H9 (cell line): ENCODE measurements around the gene SNED1. TPM values are rescaled to one million over a fixed set of nuclear protein-coding genes. Genes with fewer than 3 reads are reported as not detected.

Source experiments
- DNase-seq: peaks from one replicate; pipeline ENCODE4 v3.0.0-alpha.2; 2017
- H2AFZ ChIP-seq: one replicate; pipeline ENCODE4 v1.6.1; 2013; ENCODE audit warnings: mild to moderate bottlenecking, low read length, control low read depth, moderate library complexity
- H2AK5ac ChIP-seq: 2 replicates; pipeline ENCODE4 v1.6.1; 2013; ENCODE audit warnings: low read length, control low read depth, mixed read lengths; ENCODE audit not compliant: insufficient read length
- H2BK120ac ChIP-seq: one replicate; pipeline ENCODE4 v1.6.1; 2013; ENCODE audit warnings: low read depth, mild to moderate bottlenecking, low read length, control low read depth, inconsistent platforms; ENCODE audit not compliant: poor library complexity, severe bottlenecking
- H2BK12ac ChIP-seq: 2 replicates; pipeline ENCODE4 v1.6.1; 2013; ENCODE audit warnings: low read length, control low read depth, mixed read lengths, low read depth; ENCODE audit not compliant: insufficient read length
- H2BK15ac ChIP-seq: 2 replicates; pipeline ENCODE4 v1.6.1; 2013; ENCODE audit warnings: low read depth, low read length, control low read depth
- H2BK20ac ChIP-seq: one replicate; pipeline ENCODE4 v1.6.1; 2013; ENCODE audit warnings: low read depth, mild to moderate bottlenecking, low read length, control low read depth, inconsistent platforms; ENCODE audit not compliant: poor library complexity, severe bottlenecking
- H2BK5ac ChIP-seq: 2 replicates; pipeline ENCODE4 v1.6.1; 2013; ENCODE audit warnings: low read length, control low read depth, mixed read lengths; ENCODE audit not compliant: insufficient read length
- H3K14ac ChIP-seq: 2 replicates; pipeline ENCODE4 v1.6.1; 2013; ENCODE audit warnings: low read length, control low read depth; ENCODE audit not compliant: insufficient read depth
- H3K18ac ChIP-seq: 2 replicates; pipeline ENCODE4 v1.6.1; 2013; ENCODE audit warnings: low read depth, mild to moderate bottlenecking, mixed read lengths, low read length, control low read depth; ENCODE audit not compliant: insufficient read length
- H3K23ac ChIP-seq: 2 replicates; pipeline ENCODE4 v1.6.1; 2013; ENCODE audit warnings: low read length, control low read depth, mixed read lengths, low read depth; ENCODE audit not compliant: insufficient read length
- H3K23me2 ChIP-seq: 2 replicates; pipeline ENCODE4 v1.6.1; 2013; ENCODE audit warnings: low read depth, mild to moderate bottlenecking, mixed read lengths, low read length, control low read depth; ENCODE audit not compliant: insufficient read length, poor library complexity, severe bottlenecking
- H3K27ac ChIP-seq: 2 replicates; pipeline ENCODE4 v1.5.1; 2013; ENCODE audit warnings: low read length, control low read depth, mixed read lengths, low read depth; ENCODE audit not compliant: insufficient read length
- H3K27me3 ChIP-seq: 2 replicates; pipeline ENCODE4 v1.6.1; 2013; ENCODE audit warnings: low read length, control low read depth, inconsistent platforms; ENCODE audit not compliant: insufficient read depth
- H3K4ac ChIP-seq: 2 replicates; pipeline ENCODE4 v1.6.1; 2013; ENCODE audit warnings: low read depth, mild to moderate bottlenecking, control low read depth, inconsistent platforms, low read length, moderate library complexity
- H3K4me1 ChIP-seq: 2 replicates; pipeline ENCODE4 v1.6.1; 2013; ENCODE audit warnings: low read length, control low read depth, inconsistent platforms; ENCODE audit not compliant: insufficient read depth
- H3K4me2 ChIP-seq: 2 replicates; pipeline ENCODE4 v1.6.1; 2013; ENCODE audit warnings: low read length, control low read depth, mixed read lengths; ENCODE audit not compliant: insufficient read length, insufficient read depth
- H3K56ac ChIP-seq: 2 replicates; pipeline ENCODE4 v1.6.1; 2013; ENCODE audit warnings: low read depth, mild to moderate bottlenecking, mixed read lengths, low read length, control low read depth; ENCODE audit not compliant: insufficient read length
- H3K79me1 ChIP-seq: 2 replicates; pipeline ENCODE4 v1.6.1; 2013; ENCODE audit warnings: low read depth, mild to moderate bottlenecking, moderate library complexity, low read length, control low read depth, inconsistent platforms; ENCODE audit not compliant: insufficient read depth, poor library complexity, severe bottlenecking
- H3K79me2 ChIP-seq: 2 replicates; pipeline ENCODE4 v1.6.1; 2013; ENCODE audit warnings: low read length, control low read depth, inconsistent platforms; ENCODE audit not compliant: insufficient read depth
- H3K9ac ChIP-seq: 2 replicates; pipeline ENCODE4 v1.6.1; 2013; ENCODE audit warnings: low read length, control low read depth, mixed read lengths; ENCODE audit not compliant: insufficient read length; ENCODE audit errors: extremely low read depth
- H3K9me3 ChIP-seq: one replicate; pipeline ENCODE4 v1.6.1; 2013; ENCODE audit warnings: low read depth, low read length, inconsistent platforms; ENCODE audit not compliant: control insufficient read depth
- H3T11ph ChIP-seq: one replicate; pipeline ENCODE4 v1.6.1; 2013; ENCODE audit warnings: mild to moderate bottlenecking, low read length, control low read depth, inconsistent platforms
- H4K20me1 ChIP-seq: one replicate; pipeline ENCODE4 v1.6.1; 2013; ENCODE audit not compliant: control insufficient read depth, insufficient read length, insufficient read depth
- H4K5ac ChIP-seq: 2 replicates; pipeline ENCODE4 v1.6.1; 2013; ENCODE audit warnings: low read depth, mild to moderate bottlenecking, mixed read lengths, low read length, control low read depth; ENCODE audit not compliant: insufficient read length
- H4K8ac ChIP-seq: replicated peaks from 2 replicates; pipeline ENCODE4 v1.6.1; 2013; ENCODE audit warnings: low read length, control low read depth, mixed read lengths, low read depth; ENCODE audit not compliant: insufficient read length
- H4K91ac ChIP-seq: 2 replicates; pipeline ENCODE4 v1.6.1; 2013; ENCODE audit warnings: low read depth, mild to moderate bottlenecking, moderate library complexity, mixed read lengths, low read length, control low read depth; ENCODE audit not compliant: insufficient read length
- H3K27ac Mint-ChIP-seq, 3 experiments: 2 replicates in 2 of 3; 3 replicates in 1 of 3; pipeline ENCODE4 v1.8.0; 2020 to 2021; ENCODE audit warnings: mixed read lengths in 3 of 3, mild to moderate bottlenecking in 1 of 3, moderate library complexity in 1 of 3
- H3K27me3 Mint-ChIP-seq: 2 replicates; pipeline ENCODE4 v1.8.0; 2021; ENCODE audit warnings: low read depth, mild to moderate bottlenecking, moderate library complexity, mixed read lengths
- H3K36me3 Mint-ChIP-seq, 3 experiments: 2 replicates in 2 of 3; 3 replicates in 1 of 3; pipeline ENCODE4 v1.8.0; 2020 to 2021; ENCODE audit warnings: low read depth in 3 of 3, mixed read lengths in 3 of 3; ENCODE audit not compliant: insufficient read depth in 1 of 3
- H3K4me1 Mint-ChIP-seq, 2 experiments: 2 replicates each; pipeline ENCODE4 v1.8.0; 2020; ENCODE audit warnings: mixed read lengths in 2 of 2
- H3K4me3 Mint-ChIP-seq, 2 experiments: 2 replicates in 1 of 2; 3 replicates in 1 of 2; pipeline ENCODE4 v1.8.0; 2020 to 2021; ENCODE audit warnings: mild to moderate bottlenecking in 2 of 2, mixed read lengths in 2 of 2, moderate library complexity in 1 of 2
- H3K9me3 Mint-ChIP-seq, 2 experiments: 2 replicates in 1 of 2; 3 replicates in 1 of 2; pipeline ENCODE4 v1.8.0; 2020; ENCODE audit warnings: mild to moderate bottlenecking in 2 of 2, mixed read lengths in 2 of 2, moderate library complexity in 1 of 2
- WGBS: extraction: QIAGEN DNeasy Blood & Tissue Kit; methylation state at CpG from one replicate; pipeline ENCODE4 v1.1.7; 2013; ENCODE audit warnings: missing lambda C conversion rate, low lambda C conversion rate, mixed read lengths; ENCODE audit not compliant: insufficient read length; ENCODE audit errors: extremely low coverage; 5-methylcytosine and 5-hydroxymethylcytosine counted together
- total RNA-seq: library from RNA; stranded (reverse); gene quantifications from 2 replicates; pipeline ENCODE4 v1.2.1, GENCODE V29; 2021
- TF ChIP-seq, protein P1 (sequence below): fragments of 200-600 bp; sonication (generic); conservative IDR thresholded peaks from 3 replicates; pipeline ENCODE4 v1.8.0; 2021; ENCODE audit warnings: antibody characterized with exemption, mild to moderate bottlenecking

Gene SNED1
- total RNA-seq, 1 experiment from 2014 or later = 2.5 TPM

DNA sequence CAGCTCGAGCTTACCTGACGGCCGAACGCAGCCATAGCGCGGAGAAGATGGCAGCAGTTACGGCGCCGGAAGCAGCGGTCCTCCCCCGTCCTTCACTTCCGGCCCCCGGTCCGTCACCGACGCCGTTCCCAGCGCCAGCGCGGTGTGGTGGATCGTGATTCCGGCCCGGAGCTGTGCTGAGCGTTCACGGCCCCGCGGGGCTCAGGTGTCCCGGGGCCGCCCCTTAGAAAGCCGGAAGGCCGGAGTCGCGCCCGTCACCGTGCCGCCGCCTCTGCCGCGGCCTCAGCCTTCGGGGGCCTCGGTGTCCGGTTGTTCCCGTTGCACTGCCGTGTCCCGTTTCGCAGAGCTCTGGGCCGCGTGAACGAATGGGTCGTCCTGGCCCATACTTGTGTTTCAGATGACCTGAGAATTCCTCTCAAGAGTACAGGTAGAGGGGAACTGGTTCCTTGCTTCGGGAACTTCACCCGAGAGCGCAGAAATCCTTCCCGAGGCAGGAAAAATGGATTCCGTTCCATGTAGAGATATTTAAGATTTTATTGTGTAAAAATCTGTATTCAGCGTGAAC is 103.9 kb downstream of the SNED1 start, which contains the start of gene MTERF4:
Gene MTERF4, minus strand, starts transcription at position 49 of the 565 bp plus-strand sequence. Its CDS starts 14 bp downstream, at position 35.
- Histone ChIP-seq H3K79me2 (no peaks in the 10 kb centered on the region; the same call in 1 of the 2 replicates), H3T11ph (no peak within 1 kb of the TSS), H3K23ac (no peak within 1 kb of the TSS), H3K4ac (no peak within 1 kb of the TSS), H3K79me1 (peaks cover 9% of the 10 kb centered on the region), H4K20me1 (no peaks in the 10 kb centered on the region), H2AFZ (no peak within 1 kb of the TSS), H2BK12ac (no peak within 1 kb of the TSS), H3K27me3 (no peaks in the 10 kb centered on the region), H3K27ac (no peak within 1 kb of the TSS), H3K4me1 (no peaks in the 10 kb centered on the region), H3K23me2 (peaks cover 6% of the 10 kb centered on the region), H4K5ac (no peak within 1 kb of the TSS), H3K4me2 (peak within 1 kb of the TSS; percentile 81), H4K8ac (no peak within 1 kb of the TSS), H2BK120ac (no peak within 1 kb of the TSS), H3K9me3 (no peaks in the 10 kb centered on the region), H2BK20ac (no peak within 1 kb of the TSS), H3K18ac (peak within 1 kb of the TSS; percentile 46), H4K91ac (no peak within 1 kb of the TSS), H3K9ac (peak within 1 kb of the TSS; percentile 88), H2BK15ac (no peak within 1 kb of the TSS), H2AK5ac (no peak within 1 kb of the TSS), H2BK5ac (no peak within 1 kb of the TSS), H3K56ac (no peak within 1 kb of the TSS), H3K14ac (peak within 1 kb of the TSS; percentile 63; the same call in 1 of the 2 replicates)
- TF ChIP-seq, protein P1, sequence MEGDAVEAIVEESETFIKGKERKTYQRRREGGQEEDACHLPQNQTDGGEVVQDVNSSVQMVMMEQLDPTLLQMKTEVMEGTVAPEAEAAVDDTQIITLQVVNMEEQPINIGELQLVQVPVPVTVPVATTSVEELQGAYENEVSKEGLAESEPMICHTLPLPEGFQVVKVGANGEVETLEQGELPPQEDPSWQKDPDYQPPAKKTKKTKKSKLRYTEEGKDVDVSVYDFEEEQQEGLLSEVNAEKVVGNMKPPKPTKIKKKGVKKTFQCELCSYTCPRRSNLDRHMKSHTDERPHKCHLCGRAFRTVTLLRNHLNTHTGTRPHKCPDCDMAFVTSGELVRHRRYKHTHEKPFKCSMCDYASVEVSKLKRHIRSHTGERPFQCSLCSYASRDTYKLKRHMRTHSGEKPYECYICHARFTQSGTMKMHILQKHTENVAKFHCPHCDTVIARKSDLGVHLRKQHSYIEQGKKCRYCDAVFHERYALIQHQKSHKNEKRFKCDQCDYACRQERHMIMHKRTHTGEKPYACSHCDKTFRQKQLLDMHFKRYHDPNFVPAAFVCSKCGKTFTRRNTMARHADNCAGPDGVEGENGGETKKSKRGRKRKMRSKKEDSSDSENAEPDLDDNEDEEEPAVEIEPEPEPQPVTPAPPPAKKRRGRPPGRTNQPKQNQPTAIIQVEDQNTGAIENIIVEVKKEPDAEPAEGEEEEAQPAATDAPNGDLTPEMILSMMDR = no peak
- Mint-ChIP-seq H3K4me3 (peak within 1 kb of the TSS; percentile 94 to 98), H3K4me1 (peaks cover 10% of the 10 kb centered on the region in 2 experiments), H3K36me3 (peaks cover 11 to 41% (median 24%) of the 10 kb centered on the region in 3 experiments; a peak in 6 of 7 replicates), H3K27me3 (no peaks in the 10 kb centered on the region), H3K9me3 (no peaks in the 10 kb centered on the region), H3K27ac (peak within 1 kb of the TSS; percentile 94 to 99 (median 98))
- WGBS = no CpG with 5 or more reads among the region's 56 CpGs
- peak; percentile 83 for DNase-seq
